Peyer's patch (tissue), 4 donors: ENCODE results near the gene MTF1.
"Not testable (repeated sequence)": the region's sequence is repeated elsewhere in the genome, so short reads cannot be mapped to it uniquely, and the experiment has no call there.

Experiments used
- POLR2A ChIP-seq, 2 donors: fragments of 450-650 bp; IDR thresholded peaks; one replicate each; pipeline ENCODE4 v1.5.1; 2017; ENCODE audit warnings: antibody characterized with exemption in 2 of 2, mild to moderate bottlenecking in 2 of 2, moderate library complexity in 2 of 2
- TF ChIP-seq, protein P1 (sequence below), 6 experiments: fragments of 450-650 bp in 4 of 6; fragments of 200-600 bp in 2 of 6; sonication (generic) in 1 of 6; IDR thresholded peaks; one replicate each; pipeline ENCODE4 v1.5.1; 2017 to 2019; ENCODE audit warnings: antibody characterized with exemption in 6 of 6, mild to moderate bottlenecking in 3 of 6, moderate library complexity in 1 of 6

DNA sequence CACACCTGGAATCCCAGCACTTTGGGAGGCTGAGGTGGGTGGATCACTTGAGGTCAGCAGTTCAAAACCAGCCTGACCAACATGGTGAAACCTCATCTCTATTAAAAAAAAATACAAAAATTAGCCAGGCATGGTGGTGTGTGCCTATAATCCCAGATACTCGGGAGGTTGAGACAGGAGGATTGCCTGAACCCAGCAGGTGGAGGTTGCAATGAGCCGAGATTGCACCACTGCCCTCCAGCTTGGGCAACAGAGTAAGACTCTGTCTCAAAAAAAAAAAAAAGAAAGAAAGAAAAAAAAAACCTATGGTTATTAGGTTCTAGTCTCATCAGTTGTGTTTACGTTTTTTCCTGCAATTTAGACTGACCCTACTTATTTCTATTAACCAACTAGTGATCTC lies 47.2 kb upstream of the MTF1 start:
- TF ChIP-seq, protein P1, sequence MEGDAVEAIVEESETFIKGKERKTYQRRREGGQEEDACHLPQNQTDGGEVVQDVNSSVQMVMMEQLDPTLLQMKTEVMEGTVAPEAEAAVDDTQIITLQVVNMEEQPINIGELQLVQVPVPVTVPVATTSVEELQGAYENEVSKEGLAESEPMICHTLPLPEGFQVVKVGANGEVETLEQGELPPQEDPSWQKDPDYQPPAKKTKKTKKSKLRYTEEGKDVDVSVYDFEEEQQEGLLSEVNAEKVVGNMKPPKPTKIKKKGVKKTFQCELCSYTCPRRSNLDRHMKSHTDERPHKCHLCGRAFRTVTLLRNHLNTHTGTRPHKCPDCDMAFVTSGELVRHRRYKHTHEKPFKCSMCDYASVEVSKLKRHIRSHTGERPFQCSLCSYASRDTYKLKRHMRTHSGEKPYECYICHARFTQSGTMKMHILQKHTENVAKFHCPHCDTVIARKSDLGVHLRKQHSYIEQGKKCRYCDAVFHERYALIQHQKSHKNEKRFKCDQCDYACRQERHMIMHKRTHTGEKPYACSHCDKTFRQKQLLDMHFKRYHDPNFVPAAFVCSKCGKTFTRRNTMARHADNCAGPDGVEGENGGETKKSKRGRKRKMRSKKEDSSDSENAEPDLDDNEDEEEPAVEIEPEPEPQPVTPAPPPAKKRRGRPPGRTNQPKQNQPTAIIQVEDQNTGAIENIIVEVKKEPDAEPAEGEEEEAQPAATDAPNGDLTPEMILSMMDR (IDR thresholded peaks at IDR 0.05) = not testable (repeated sequence)
- TF ChIP-seq POLR2A (IDR thresholded peaks at IDR 0.05) = not testable (repeated sequence)
